Ishikawa (cell line): ENCODE results near the gene HNRNPC.
A peak's percentile ranks its signal among the peaks of the same experiment; 100 is the strongest.

ENCODE experiments used
- CEBPB ChIP-seq: IDR thresholded peaks from 2 replicates; pipeline ENCODE4 v1.6.1; 2012
- CREB1 ChIP-seq: IDR thresholded peaks from 2 replicates; pipeline ENCODE4 v1.6.1; 2012; ENCODE audit warnings: low read depth
- EGR1 ChIP-seq: IDR thresholded peaks from 2 replicates; pipeline ENCODE4 v1.6.1; 2012
- EP300 ChIP-seq: IDR thresholded peaks from 2 replicates; pipeline ENCODE4 v1.6.1; 2012; ENCODE audit warnings: borderline replicate concordance
- FOXM1 ChIP-seq: IDR thresholded peaks from 2 replicates; pipeline ENCODE4 v1.6.1; 2012; ENCODE audit warnings: low read depth, borderline replicate concordance
- MAX ChIP-seq: IDR thresholded peaks from 2 replicates; pipeline ENCODE4 v1.6.1; 2012
- NFIC ChIP-seq: IDR thresholded peaks from 2 replicates; pipeline ENCODE4 v1.6.1; 2012
- RAD21 ChIP-seq: IDR thresholded peaks from 2 replicates; pipeline ENCODE4 v1.6.1; 2012; ENCODE audit warnings: low read depth
- TAF1 ChIP-seq: IDR thresholded peaks from 2 replicates; pipeline ENCODE4 v1.6.1; 2012; ENCODE audit warnings: low read depth, mild to moderate bottlenecking
- TCF12 ChIP-seq: IDR thresholded peaks from 2 replicates; pipeline ENCODE4 v1.6.1; 2012; ENCODE audit warnings: low read depth
- TEAD4 ChIP-seq: IDR thresholded peaks from 2 replicates; pipeline ENCODE4 v1.6.1; 2012
- USF1 ChIP-seq: IDR thresholded peaks from 2 replicates; pipeline ENCODE4 v1.6.1; 2012
- YY1 ChIP-seq: IDR thresholded peaks from 2 replicates; pipeline ENCODE4 v1.6.1; 2012; ENCODE audit warnings: low read depth
- ZBTB7A ChIP-seq: IDR thresholded peaks from 2 replicates; pipeline ENCODE4 v1.6.1; 2012; ENCODE audit warnings: low read depth
- TF ChIP-seq, protein P1 (sequence below): IDR thresholded peaks from 2 replicates; pipeline ENCODE4 v1.6.1; 2012; ENCODE audit warnings: low read depth, mild to moderate bottlenecking

The HNRNPC gene

DNA sequence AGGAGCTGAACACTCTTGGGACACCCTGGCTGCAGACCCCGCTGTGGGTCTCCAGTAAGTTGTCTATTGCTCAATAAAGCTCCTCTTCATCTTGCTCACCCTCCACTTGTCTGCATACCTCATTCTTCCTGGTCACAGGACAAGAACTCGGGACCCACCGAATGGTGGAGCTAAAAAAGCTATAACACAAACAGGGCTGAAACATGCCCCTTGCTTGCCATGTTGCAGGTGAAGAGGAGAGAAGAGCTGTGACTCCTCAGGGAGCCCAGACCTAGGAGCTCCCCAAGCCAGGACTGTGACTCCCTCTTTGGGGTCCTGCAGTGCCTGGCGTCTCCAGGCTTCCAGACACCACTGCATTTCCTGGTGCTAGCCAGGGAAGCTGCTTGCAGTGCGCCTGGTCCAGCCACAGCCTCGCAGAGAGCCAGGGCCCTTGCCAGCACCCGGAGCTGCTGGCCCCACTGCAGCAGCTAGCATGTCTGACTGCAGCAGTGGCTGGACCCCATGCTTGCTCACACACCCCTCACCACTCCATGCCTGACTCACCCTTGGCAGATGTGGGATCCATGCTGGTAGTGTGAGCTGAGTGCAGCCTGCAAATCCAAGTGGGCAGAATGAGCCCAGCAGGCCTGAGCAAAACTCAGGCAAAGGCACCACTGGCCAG is 76.2 kb downstream of the HNRNPC start:
- no peak for TF ChIP-seq EP300
- no peak for TF ChIP-seq YY1
- TF ChIP-seq ZBTB7A = no peak
- no peak for TF ChIP-seq EGR1
- no peak for TF ChIP-seq USF1
- TF ChIP-seq FOXM1 = no peak

- TF ChIP-seq CREB1 (no peak), TCF12 (no peak), NFIC (no peak), YY1 (no peak), ZBTB7A (no peak), EP300 (no peak), RAD21 (no peak), TAF1 (no peak), FOXM1 (no peak), EGR1 (no peak), TEAD4 (no peak), CEBPB (no peak), MAX (no peak), USF1 (no peak)
- TF ChIP-seq, protein P1, sequence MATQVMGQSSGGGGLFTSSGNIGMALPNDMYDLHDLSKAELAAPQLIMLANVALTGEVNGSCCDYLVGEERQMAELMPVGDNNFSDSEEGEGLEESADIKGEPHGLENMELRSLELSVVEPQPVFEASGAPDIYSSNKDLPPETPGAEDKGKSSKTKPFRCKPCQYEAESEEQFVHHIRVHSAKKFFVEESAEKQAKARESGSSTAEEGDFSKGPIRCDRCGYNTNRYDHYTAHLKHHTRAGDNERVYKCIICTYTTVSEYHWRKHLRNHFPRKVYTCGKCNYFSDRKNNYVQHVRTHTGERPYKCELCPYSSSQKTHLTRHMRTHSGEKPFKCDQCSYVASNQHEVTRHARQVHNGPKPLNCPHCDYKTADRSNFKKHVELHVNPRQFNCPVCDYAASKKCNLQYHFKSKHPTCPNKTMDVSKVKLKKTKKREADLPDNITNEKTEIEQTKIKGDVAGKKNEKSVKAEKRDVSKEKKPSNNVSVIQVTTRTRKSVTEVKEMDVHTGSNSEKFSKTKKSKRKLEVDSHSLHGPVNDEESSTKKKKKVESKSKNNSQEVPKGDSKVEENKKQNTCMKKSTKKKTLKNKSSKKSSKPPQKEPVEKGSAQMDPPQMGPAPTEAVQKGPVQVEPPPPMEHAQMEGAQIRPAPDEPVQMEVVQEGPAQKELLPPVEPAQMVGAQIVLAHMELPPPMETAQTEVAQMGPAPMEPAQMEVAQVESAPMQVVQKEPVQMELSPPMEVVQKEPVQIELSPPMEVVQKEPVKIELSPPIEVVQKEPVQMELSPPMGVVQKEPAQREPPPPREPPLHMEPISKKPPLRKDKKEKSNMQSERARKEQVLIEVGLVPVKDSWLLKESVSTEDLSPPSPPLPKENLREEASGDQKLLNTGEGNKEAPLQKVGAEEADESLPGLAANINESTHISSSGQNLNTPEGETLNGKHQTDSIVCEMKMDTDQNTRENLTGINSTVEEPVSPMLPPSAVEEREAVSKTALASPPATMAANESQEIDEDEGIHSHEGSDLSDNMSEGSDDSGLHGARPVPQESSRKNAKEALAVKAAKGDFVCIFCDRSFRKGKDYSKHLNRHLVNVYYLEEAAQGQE = no peak
These were observed 76.8 kb downstream of the HNRNPC start for GRCh38 chr14:21192447-21192822.

DNA sequence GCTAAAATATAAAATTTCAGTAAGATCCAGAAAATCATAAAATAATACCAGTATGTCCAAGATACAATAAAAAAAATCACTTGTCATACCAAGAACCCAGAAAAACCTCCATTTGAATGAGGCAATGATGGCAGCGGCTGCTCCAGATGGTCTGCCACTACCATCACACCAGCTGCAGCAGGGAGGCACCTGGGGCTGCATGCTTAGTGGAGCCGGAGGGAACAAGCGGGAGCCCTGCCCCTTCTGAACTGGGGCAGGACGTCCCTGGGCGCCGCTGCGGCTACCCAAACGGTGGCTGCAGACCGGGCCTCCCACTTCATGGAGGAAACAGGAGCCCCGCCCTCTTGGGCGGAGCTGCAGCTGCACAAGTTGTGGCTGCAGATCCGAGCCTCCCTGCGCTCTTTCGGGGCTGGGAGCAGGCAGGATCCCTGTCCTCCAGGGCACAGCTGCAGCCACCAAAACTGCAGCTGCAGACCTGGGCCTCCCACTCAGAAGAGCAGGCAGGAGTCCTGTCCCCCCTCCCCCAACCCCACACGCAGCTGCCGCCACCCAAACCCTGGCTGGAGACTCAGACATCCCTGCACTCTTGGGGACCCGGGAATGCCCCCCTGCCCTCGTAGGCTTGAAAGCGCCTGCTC is 77.3 kb downstream of the HNRNPC start:
- TF ChIP-seq, protein P1 = no peak
- TF ChIP-seq USF1 (no peak), MAX (peak; percentile 42; the same call in 1 of the 2 replicates), RAD21 (peak; percentile 4; the same call in 1 of the 2 replicates)

GRCh38 chr14:21191261-21191808 is 77.9 kb downstream of the HNRNPC start:
- no peak for TF ChIP-seq CEBPB
- TF ChIP-seq CREB1 = no peak
- TF ChIP-seq EGR1 = no peak
- TF ChIP-seq TCF12 = no peak
- TF ChIP-seq, protein P1 = no peak
- no peak; the same call in 1 of the 2 replicates for TF ChIP-seq RAD21
- no peak for TF ChIP-seq FOXM1
- TF ChIP-seq TEAD4 = no peak
- TF ChIP-seq MAX = no peak
- no peak for TF ChIP-seq TAF1
- TF ChIP-seq ZBTB7A = no peak
- no peak for TF ChIP-seq EP300
- TF ChIP-seq USF1 = no peak
- TF ChIP-seq NFIC = no peak
- TF ChIP-seq YY1 = no peak
